ENCODE results near the gene EZH1.

The EZH1 gene

GRCh38 chr17:42706732-42707131 is 38.1 kb downstream of the EZH1 start:
- no peak for TF ChIP-seq CTCF (IDR thresholded peaks at IDR 0.05; ENCODE audit: insufficient read depth, low read length, missing control alignments)
- H3K4me3 ChIP-seq (ENCODE audit: low read depth, low read length), result no peak overlapping the region
- DNase-seq (ENCODE audit: low read depth, low spot score), result no peak
- POLR2A ChIA-PET, result no interaction called here
- CTCF ChIA-PET, result interaction anchor here (1.3 to 1.5 kb wide), 5 partner anchors 11 to 129 kb away, joined by 3 read pairs; partner anchors contain the start of gene PSMC3IP

GRCh38 chr17:42704837-42705494 is 39.9 kb downstream of the EZH1 start:
- no peak overlapping the region for H3K4me3 ChIP-seq (ENCODE audit: low read depth, low read length)
- POLR2A ChIA-PET, result no interaction called here
- TF ChIP-seq CTCF (IDR thresholded peaks at IDR 0.05; ENCODE audit: insufficient read depth, low read length, missing control alignments), result no peak
- CTCF ChIA-PET, result interaction anchor here (1.0 to 2.3 kb wide), 3 partner anchors 58 to 138 kb away, joined by 3 to 6 read pairs (median 3); no protein-coding TSS in a partner anchor
- DNase-seq (ENCODE audit: low read depth, low spot score), result no peak

- ChIA-PET CTCF (interaction anchor here (1.0 to 2.3 kb wide), 4 partner anchors 11 to 138 kb away, joined by 3 to 6 read pairs (median 3); no protein-coding TSS in a partner anchor), POLR2A (no interaction called here)
- no peak overlapping the region for H3K4me3 ChIP-seq (ENCODE audit: low read depth, low read length)
- no peak for TF ChIP-seq CTCF (IDR thresholded peaks at IDR 0.05; ENCODE audit: insufficient read depth, low read length, missing control alignments)
- DNase-seq (ENCODE audit: low read depth, low spot score), result no peak
Measured at GRCh38 chr17:42704490-42704836, 40.4 kb downstream of the EZH1 start.

GRCh38 chr17:42702446-42702845 is 42.4 kb downstream of the EZH1 start:
- no peak overlapping the region for H3K4me3 ChIP-seq (ENCODE audit: low read depth, low read length)
- CTCF ChIA-PET, result interaction anchor here (1.3 kb wide), 2 partner anchors 16 to 122 kb away, joined by 3 to 4 read pairs; partner anchors contain the start of gene BECN1
- DNase-seq (ENCODE audit: low read depth, low spot score), result no peak
- POLR2A ChIA-PET, result no interaction called here
- TF ChIP-seq CTCF (IDR thresholded peaks at IDR 0.05; ENCODE audit: insufficient read depth, low read length, missing control alignments), result no peak

GRCh38 chr17:42700586-42701289 is 44.1 kb downstream of the EZH1 start:
- CTCF ChIA-PET, result interaction anchor here (1.5 to 2.9 kb wide), 2 partner anchors 10 to 123 kb away, joined by 3 to 18 read pairs; partner anchors contain the start of gene PSMC3IP
- POLR2A ChIA-PET, result no interaction called here
- H3K4me3 ChIP-seq (ENCODE audit: low read depth, low read length), result no peak overlapping the region
- no peak for TF ChIP-seq CTCF (IDR thresholded peaks at IDR 0.05; ENCODE audit: insufficient read depth, low read length, missing control alignments)
- DNase-seq (ENCODE audit: low read depth, low spot score), result no peak

GRCh38 chr17:42699415-42699740 is 45.5 kb downstream of the EZH1 start:
- no peak for TF ChIP-seq CTCF (IDR thresholded peaks at IDR 0.05; ENCODE audit: insufficient read depth, low read length, missing control alignments)
- H3K4me3 ChIP-seq (ENCODE audit: low read depth, low read length), result no peak overlapping the region
- POLR2A ChIA-PET, result interaction anchor here (0.7 to 2.6 kb wide), 2 partner anchors 16 to 125 kb away, joined by 4 to 19 read pairs; partner anchors contain the start of gene BECN1
- DNase-seq (ENCODE audit: low read depth, low spot score), result no peak
- CTCF ChIA-PET, result interaction anchor here (1.2 to 2.9 kb wide), 2 partner anchors 20 to 121 kb away, joined by 4 to 18 read pairs; partner anchors contain the start of gene PSMC3IP

Measured in AG04449 (cell line).